Raji (cell line): ENCODE measurements around the gene SEMA6B.

Source experiments
- POLR2A ChIP-seq: IDR thresholded peaks from 2 replicates; pipeline ENCODE4 v1.6.1; 2011; ENCODE audit warnings: low read depth, low read length, control low read depth; ENCODE audit not compliant: insufficient read depth

SEMA6B gene

DNA sequence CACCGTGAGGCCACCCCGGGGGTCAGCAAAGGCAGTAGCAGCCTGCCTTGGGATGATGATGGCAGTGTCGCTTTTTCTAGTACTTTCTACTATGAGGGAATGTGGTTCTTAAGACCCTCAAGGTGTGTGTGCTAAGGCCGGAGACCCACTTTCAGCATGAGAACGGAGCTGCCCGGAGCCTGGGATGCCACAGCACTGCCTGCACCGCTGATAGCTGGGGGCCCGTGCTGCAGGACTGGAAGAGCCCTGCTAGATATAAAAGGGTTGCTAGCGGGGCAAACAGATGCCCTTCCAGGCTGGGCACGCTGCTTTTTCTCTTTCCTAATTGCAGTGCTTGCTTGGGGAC, 55.7 kb downstream of the SEMA6B start:
- TF ChIP-seq POLR2A: no peak

GRCh38 chr19:4503132-4503824, 56.2 kb downstream of the SEMA6B start:
- no peak for TF ChIP-seq POLR2A

DNA sequence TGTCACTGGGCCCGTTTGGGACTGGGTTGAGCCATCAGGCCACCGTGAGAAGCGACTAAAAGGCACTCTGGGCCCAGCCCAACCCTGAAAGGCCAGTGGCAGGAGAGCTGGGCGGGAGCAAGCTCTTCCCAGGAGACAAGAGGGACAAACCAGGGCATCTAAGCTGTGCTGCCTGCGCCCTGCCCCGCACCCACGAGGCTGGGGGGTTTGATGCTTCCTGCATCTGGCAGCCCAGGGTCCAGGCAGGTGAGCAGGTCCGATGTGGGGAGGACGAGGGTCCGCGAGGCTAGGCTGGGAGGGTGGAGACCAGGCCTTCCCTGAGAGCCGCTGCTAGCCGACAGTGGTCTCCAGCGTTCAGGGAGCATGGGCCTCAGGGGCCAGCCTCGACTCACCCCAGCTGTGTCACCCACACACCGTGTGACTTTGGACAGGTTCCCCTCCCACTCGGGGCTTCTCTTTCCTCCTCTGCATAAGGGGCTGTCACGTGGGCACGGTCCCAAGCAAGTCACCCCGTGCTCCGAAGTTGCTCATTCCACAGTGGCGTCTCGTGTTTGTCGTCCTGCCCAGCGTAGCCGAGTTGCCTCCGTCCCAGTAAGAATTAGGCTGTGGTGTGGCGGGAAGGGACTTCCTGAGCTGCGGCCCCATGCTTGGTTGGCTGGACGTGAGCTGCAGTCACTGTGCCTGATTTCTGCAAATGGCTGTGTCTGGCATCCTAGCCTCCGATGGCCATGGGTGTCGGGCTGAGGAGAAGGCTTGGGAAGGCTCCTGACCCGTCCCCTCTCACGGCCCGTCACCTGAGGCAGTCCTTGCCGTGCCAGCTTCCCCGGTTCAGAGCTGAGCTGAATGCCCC, 57.0 kb downstream of the SEMA6B start:
- no peak for TF ChIP-seq POLR2A

DNA sequence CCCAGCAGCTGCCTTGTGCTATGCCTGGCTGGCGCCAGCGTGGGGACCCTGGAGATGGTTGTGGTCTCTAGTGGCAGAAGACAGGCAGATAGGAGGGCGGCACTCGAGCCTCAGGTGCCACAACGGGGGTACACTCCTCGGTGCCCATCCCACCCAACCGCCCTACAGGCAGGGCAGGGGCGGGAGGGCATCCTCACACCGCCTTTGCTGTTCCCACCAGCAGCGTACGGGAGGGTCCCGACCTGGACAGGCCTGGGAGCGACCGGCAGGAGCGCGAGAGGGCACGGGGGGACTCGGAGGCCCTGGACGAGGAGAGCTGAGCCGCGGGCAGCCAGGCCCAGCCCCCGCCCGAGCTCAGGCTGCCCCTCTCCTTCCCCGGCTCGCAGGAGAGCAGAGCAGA, 57.8 kb downstream of the SEMA6B start:
- no peak for TF ChIP-seq POLR2A

DNA sequence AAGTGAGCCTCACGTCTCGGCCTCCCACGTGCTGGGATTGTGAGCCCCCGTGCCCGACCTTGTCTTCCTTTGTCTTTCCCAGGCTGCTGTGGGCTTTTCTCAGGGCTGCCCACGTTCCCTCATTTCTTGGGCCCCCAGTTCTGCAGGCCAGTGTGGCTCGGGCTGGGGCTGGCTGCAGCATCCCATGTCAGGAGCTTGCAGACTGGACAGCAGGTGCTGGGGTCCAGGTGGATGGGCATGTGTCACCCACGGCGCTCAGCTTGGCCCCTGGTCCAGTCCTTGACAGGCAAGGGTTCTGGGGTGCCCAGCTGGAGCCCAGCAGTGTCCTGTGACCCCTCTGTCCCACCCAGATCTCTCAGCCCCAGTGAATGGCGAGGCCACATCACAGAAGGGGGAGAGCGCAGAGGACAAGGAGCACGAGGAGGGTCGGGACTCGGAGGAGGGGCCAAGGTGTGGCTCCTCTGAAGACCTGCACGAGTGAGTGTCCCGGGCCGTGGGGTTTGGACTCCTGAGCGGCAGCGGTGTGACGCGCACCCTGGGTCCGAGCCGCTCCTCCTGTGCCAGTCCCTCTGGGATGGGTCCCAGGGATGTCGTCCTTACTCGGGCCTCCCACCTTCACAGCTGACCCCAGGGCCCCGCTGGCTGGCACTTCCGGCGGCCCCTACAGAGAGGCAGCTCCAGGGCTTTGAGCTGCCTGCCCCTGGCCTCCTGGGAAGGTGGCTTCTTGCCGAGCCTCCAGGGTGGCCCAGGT, 58.5 kb downstream of the SEMA6B start:
- TF ChIP-seq POLR2A: no peak

DNA sequence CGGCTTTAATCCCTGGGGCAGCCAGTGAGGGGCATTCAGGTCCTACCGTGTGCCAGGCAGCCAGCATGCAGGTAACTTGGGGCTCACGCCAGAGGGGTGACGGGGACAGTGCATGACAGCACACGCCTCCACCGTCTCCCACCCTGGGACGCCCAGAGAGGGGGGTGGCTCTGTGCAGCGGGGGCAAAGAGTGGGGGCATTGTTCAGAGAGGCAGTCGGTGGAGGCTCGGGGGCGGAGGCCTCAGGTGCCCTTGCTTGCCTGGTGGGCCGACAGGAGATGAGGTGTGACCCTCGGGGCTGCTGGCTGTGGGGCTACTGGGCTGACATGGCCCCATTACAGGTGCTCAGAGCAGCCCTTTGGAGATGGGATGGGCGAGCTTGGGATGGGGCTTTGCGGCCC, 59.6 kb downstream of the SEMA6B start:
- no peak for TF ChIP-seq POLR2A

- TF ChIP-seq POLR2A: no peak
Observed at GRCh38 chr19:4499318-4499717, 60.2 kb downstream of the SEMA6B start.

DNA sequence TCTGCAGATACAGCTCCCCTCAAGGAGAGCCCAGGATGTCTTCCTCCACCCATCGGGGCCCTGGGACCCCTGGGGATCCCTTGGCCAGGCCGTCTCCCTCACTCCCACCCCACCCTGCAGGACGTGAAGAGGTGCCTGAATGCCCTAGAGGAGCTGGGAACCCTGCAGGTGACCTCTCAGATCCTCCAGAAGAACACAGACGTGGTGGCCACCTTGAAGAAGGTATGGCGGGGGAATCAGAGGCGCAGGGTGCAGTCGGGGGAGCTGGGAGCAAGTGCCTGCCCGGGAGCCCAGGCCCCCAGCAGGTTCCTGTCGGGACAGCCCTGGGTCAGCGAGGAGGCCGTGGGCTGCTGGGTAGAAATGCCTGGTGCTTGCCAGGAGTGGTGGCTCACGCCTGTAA, 60.8 kb downstream of the SEMA6B start:
- TF ChIP-seq POLR2A: no peak

DNA sequence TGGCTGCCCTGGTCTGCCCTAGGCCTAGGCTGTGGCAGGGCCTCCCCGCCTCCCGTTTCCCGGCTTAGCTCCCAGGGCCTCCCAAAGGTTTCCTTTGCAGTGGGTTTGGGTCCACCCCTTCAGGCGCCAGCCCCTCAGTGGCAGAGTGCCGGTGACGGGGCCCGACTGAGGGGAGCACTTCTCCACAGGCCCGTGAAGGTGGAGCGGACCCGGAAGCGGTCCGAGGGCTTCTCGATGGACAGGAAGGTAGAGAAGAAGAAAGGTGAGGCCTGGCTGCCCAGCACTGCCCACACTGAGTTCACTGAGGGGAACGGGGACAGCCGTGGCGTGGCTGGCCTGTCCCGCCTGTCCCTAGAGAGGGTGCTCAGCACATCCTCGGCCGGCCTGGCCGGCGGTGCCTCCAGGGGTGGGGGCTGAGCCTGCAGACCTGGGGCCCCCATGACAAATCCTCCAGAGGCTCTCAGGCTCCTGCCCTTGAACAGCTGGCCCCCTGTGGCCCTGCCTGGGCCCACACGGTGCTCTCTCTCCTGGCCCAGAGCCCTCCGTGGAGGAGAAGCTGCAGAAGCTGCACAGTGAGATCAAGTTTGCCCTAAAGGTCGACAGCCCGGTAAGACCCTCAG, 61.6 kb downstream of the SEMA6B start:
- no peak for TF ChIP-seq POLR2A

GRCh38 chr19:4496304-4496703, 63.2 kb downstream of the SEMA6B start:
- no peak for TF ChIP-seq POLR2A

DNA sequence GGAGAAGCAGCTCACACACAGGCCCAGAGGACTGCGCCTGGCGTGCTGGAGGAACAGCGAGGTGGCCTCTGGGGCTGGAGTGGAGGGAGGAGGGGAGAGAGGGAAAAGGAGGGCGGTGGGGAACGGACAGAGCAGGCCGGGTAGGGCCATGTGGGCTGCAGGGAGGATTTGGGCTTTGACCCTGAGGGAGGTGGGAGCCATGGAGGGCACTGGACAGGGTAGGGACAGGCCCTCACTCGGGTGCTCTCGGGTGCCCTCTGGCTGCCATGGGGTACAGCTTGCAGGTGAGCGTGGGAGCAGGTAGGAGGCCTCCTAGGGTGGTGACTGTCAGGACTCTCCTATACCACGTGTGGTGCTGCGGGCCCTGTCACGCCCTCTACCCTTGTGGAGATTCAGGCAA, 64.0 kb downstream of the SEMA6B start:
- no peak for TF ChIP-seq POLR2A

- no peak for TF ChIP-seq POLR2A
Observed at GRCh38 chr19:4494691-4495064, 64.8 kb downstream of the SEMA6B start.

GRCh38 chr19:4493929-4494690, 65.4 kb downstream of the SEMA6B start:
- TF ChIP-seq POLR2A: no peak

DNA sequence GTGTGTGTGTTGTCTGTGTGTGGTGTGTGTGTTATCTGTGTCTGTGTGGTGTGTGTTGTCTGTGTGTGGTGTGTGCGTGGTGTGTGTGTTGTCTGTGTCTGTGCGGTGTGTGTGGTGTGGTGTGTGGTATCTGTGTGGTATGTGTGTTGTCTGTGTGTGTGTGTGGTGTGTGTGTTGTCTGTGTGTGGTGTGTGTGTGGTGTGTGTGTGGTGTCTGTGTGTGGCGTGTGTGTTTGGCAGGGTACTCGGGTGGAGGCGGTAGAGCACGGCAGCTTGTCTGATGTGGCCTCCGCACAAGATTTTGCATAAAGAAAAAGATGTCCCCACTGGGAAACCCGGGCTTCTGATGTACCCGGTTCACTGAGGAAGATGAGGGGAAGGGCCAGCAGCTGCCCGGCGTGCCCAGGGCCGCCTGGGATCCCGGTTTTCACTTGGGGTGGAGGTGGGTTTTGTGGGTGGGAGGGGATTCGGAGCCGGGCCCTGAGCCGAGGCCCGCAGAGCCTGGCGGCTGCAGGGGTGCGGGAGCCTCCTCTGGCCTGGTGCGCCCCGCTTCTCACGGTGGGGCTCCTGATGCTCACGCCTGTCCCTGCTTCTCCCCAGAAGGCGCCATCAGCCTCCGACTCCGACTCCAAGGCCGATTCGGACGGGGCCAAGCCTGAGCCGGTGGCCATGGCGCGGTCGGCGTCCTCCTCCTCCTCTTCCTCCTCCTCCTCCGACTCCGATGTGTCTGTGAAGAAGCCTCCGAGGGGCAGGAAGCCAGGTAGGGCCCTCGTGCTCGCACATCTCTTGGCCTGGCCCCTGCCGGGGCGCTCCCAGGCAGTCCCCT, 66.2 kb downstream of the SEMA6B start:
- TF ChIP-seq POLR2A: no peak
